Left ventricle myocardium inferior (tissue), 1 donor: ENCODE data around the gene TCFL5. TPM values are rescaled to one million over a fixed set of nuclear protein-coding genes. Genes with fewer than 3 reads are reported as not detected.

Source experiments
- DNase-seq: peaks from one replicate; pipeline ENCODE4 v3.0.0-alpha.2; 2020
- H3K27ac ChIP-seq: fragments of 200-600 bp; replicated peaks from 2 replicates; pipeline ENCODE4 v1.8.0; 2021
- H3K27me3 ChIP-seq: fragments of 200-600 bp; 2 replicates; pipeline ENCODE4 v1.8.0; 2021; ENCODE audit warnings: low read depth
- H3K36me3 ChIP-seq: fragments of 200-600 bp; 2 replicates; pipeline ENCODE4 v1.8.0; 2021
- H3K4me1 ChIP-seq: fragments of 200-600 bp; 2 replicates; pipeline ENCODE4 v1.8.0; 2021
- H3K4me3 ChIP-seq: fragments of 200-600 bp; 2 replicates; pipeline ENCODE4 v1.8.0; 2021; ENCODE audit warnings: mild to moderate bottlenecking, moderate library complexity
- H3K9me3 ChIP-seq: fragments of 200-600 bp; replicated peaks from 2 replicates; pipeline ENCODE4 v1.8.0; 2021
- CTCF ChIP-seq: fragments of 200-600 bp; IDR thresholded peaks from 2 replicates; pipeline ENCODE4 v1.8.0; 2021; ENCODE audit warnings: antibody characterized with exemption, mild to moderate bottlenecking, borderline replicate concordance
- intact Hi-C: fragments of 100-400 bp; cut with micrococcal nuclease; formaldehyde crosslinking; loops from one replicate; pipeline ENCODE4 v1.11.0; 2022
- total RNA-seq: library from RNA; stranded (reverse); fragmentation: NEBNext Ultra II Directional; extraction: Animal tissue kit (Norgen Biotek cat#: 25700); gene quantifications from one replicate; pipeline ENCODE4 v1.2.1, GENCODE V29; 2021
- donor health status: DM: no; HTN: yes; CAD: no; lungs with severe emphysema.

The TCFL5 gene
- total RNA-seq, 1 donor from 2014 or later, result 6.6 TPM

- DNase-seq, result no peak
- Histone ChIP-seq H3K27me3 (peaks cover 50% of the 10 kb centered on the region), H3K4me1 (peaks cover 46% of the 10 kb centered on the region), H3K9me3 (no peaks in the 10 kb centered on the region), H3K36me3 (peaks cover 39% of the 10 kb centered on the region), H3K27ac (no peak overlapping the region), H3K4me3 (no peak overlapping the region)
- intact Hi-C loops, result no loop called here
- TF ChIP-seq CTCF, result no peak
These were observed 47.4 kb downstream of the TCFL5 start for GRCh38 chr20:62814060-62814708.

- Histone ChIP-seq H3K27me3 (peaks cover 44% of the 10 kb centered on the region), H3K9me3 (no peaks in the 10 kb centered on the region), H3K27ac (no peak overlapping the region), H3K4me3 (no peak overlapping the region), H3K36me3 (peaks cover 45% of the 10 kb centered on the region), H3K4me1 (peaks cover 41% of the 10 kb centered on the region)
- intact Hi-C loops, result no loop called here
- no peak for TF ChIP-seq CTCF
- DNase-seq, result no peak
These were observed 48.0 kb downstream of the TCFL5 start for GRCh38 chr20:62813588-62813987.

- Histone ChIP-seq H3K4me1 (peaks cover 41% of the 10 kb centered on the region), H3K4me3 (no peak overlapping the region), H3K27ac (no peak overlapping the region), H3K36me3 (peaks cover 50% of the 10 kb centered on the region), H3K27me3 (peaks cover 37% of the 10 kb centered on the region), H3K9me3 (no peaks in the 10 kb centered on the region)
- TF ChIP-seq CTCF, result no peak
- intact Hi-C loops, result no loop called here
- no peak for DNase-seq
These were observed 48.8 kb downstream of the TCFL5 start for GRCh38 chr20:62812907-62813200.

GRCh38 chr20:62812181-62812906 is 49.3 kb downstream of the TCFL5 start:
- H3K4me3 ChIP-seq, result no peak overlapping the region
- no peaks in the 10 kb centered on the region for H3K9me3 ChIP-seq
- H3K27me3 ChIP-seq, result peaks cover 31% of the 10 kb centered on the region
- H3K27ac ChIP-seq, result no peak overlapping the region
- H3K4me1 ChIP-seq, result peaks cover 40% of the 10 kb centered on the region
- peaks cover 55% of the 10 kb centered on the region for H3K36me3 ChIP-seq
- no peak for DNase-seq
- intact Hi-C loops, result no loop called here
- TF ChIP-seq CTCF, result no peak

GRCh38 chr20:62811720-62812119 is 49.9 kb downstream of the TCFL5 start:
- H3K4me3 ChIP-seq, result no peak overlapping the region
- no peak for DNase-seq
- intact Hi-C loops, result no loop called here
- H3K36me3 ChIP-seq, result peaks cover 55% of the 10 kb centered on the region
- H3K4me1 ChIP-seq, result peaks cover 40% of the 10 kb centered on the region
- no peak for TF ChIP-seq CTCF
- peaks cover 25% of the 10 kb centered on the region for H3K27me3 ChIP-seq
- no peaks in the 10 kb centered on the region for H3K9me3 ChIP-seq
- H3K27ac ChIP-seq, result no peak overlapping the region
